Cerebellar nuclear complex (tissue), 1 donor: ENCODE measurements around the gene CA14.
A peak's percentile ranks its signal among the peaks of the same experiment; 100 is the strongest.
"Not testable (repeated sequence)": the region's sequence is repeated elsewhere in the genome, so short reads cannot be mapped to it uniquely, and the experiment has no call there.

Source experiments
- DNase-seq, 2 experiments: peaks; one replicate each; lab custom pipeline; 2025; lab: John Stamatoyannopoulos, UW

The CA14 gene

GRCh38 chr1:150257624-150258585, at the start of gene CA14:
Gene CA14, plus strand, starts transcription at chr1:150257774. Its CDS starts 355 bp downstream, at chr1:150258129.
- no peak for DNase-seq

GRCh38 chr1:150208460-150208859, 49.1 kb upstream of the CA14 start:
- DNase-seq, result not testable (repeated sequence)

DNA sequence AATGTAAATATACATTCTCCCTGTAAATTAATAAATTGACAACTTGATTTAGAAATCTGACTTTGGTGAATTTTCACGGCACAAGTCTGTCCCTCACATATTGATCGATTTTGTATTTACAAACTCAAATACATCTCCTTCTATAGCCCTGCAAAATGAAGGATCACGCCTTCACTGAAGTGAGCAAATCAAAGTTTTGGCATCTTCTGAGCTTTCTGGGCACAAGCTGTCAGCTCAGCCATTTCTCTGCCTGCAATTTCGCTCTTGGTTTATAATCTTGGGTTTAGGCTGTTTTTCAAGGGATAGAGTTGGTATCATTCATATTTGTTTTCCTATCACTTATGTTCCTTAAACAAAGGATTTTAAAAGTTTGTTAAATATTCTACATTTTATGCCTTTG, 47.5 kb upstream of the CA14 start:
- DNase-seq, result peak; percentile 32 to 80

DNA sequence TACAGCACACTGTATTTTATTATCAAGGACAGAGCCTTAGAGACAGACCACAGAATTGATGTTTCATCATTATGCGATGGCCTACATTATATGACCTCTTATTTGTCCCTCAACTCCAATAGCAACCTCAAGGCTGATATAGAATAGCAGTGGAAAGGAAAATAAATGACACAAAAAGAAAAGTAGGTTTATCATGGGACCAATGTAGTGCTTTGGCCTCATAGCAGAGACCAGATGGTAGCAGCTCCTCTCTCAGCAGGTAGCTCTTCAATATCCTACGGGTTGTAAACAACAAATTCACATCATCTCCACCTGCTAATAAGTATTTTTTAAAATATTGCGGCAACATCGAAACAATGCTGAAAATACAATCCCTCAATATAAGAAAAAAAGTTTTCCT, 46.9 kb upstream of the CA14 start:
- DNase-seq, result peak; percentile 35 to 63

DNA sequence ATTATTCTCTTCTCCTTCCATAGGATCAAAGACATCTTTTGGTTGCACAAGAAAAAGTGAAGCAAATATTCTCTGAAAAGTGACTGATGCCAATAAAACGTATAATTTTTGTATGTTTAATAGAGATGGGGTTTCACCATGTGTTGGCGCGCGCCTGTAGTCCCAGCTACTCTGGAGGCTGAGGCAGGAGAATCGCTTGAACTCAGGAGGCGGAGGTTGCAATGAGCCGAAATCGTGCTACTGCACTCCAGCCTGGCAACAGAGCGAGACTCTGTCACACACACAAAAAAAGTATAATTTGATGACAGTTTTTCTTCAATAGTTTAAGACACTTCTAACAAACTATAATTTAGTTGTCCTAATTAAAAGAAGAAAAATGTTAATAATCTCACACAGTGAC, 45.5 kb upstream of the CA14 start:
- DNase-seq, result no peak

DNA sequence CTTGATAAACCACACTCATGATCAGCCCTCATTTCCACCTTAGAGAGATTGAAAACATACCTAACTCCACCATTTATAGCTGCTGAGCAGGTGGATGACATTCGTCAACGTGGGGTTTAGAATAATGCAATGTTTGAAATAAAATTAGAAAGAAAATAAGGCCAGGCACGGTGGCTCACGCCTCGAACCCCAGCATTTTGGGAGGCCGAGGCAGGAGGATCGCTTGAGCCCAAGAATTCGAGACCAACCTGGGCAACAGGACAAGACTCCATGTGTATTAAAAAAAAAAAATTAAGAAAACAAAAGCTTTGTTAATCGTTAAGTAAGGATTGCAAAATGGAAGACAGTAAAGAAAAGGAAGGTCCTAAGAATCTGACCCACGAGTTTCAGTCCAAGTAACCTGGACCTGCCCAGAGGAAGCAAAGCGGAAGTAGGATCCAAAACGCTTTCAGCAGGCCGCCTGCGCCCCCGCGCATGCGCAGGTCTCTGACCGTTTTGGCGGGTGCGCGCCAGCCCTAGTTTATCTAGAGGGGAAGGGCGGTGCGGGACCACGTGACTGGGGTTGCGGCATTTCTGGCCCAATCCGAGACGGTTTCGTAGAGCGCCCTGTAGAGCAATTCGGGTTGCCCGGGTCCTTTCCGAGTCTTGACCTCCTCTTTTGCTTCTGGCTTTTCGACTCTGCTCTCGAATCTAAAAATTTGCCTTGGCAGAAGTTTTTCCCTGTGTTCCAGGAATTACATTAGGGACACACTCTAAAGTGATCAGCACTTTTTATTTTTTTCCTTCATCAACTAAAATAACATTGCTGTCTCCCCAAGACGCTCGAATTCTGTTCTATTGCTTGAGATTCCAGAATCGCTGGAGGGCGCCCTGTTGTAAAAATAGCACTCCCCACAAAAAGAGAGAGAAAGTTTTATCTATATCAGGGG, 44.1 kb upstream of the CA14 start:
- peak; percentile 37 to 80 for DNase-seq

DNA sequence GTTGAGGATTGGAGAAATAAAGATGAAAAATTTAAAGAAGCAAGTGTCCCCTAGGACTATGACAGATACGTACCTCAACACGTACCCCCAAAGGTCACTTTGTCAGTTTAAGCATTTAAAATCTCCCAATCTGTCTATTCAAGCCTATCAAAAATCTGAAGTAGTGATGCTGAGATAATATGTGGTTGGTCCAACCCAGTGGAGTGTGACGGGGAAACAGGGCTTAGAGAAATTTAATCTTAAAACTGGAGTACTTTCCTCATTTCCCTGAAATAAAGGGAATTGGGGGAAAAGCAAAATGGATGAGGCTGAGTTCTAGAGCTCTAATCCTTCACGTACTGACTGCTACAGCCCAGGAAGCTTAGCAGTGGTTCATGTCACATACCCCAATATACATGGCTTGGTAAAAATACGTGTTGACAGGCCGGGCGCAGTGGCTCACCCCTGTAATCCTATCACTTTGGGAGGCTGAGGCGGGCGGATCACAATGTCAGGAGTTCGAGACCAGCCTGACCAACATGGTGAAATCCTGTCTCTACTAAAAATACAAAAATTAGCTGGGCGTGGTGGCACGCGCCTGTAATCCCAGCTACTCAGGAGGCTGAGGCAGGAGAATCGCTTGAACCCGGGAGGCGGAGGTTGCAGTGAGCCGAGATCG, 43.3 kb upstream of the CA14 start:
- not testable (repeated sequence) for DNase-seq

DNA sequence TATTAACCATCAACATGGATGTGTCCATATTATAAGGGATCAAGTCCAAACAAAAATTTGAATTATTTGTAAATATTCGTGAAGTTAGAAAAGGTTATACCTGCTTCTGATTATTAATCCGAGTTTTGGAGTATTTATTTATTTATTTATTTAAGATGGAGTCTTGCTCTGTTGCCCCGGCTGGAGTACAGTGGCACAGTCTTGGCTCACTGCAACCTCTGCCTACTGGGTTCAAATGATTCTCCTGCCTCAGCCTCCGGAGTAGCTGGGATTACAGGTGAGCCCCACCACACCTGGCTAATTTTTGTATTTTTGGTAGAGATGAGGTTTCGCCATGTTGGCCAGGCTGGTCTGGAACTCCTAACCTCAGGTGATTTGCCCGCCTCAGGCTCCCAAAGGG, 41.7 kb upstream of the CA14 start:
- DNase-seq, result not testable (repeated sequence)

DNA sequence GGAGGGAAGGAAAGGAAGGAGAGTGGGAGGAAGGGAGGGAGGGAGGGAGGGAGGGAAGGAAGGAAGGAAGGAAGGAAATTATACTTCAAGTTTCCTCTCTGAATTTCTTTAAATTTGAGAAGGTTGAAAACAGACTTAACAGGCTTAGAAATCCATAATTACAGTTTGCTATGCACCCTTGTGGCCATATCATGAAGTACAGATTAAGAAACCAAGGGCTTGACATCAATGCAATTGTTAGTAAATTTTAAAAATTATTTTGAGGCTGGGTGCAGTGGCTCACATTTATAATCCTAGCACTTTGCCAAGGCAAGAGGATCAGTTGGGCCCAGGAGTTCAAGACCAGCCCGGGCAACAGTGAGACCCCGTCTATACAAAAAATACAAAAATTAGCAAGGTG, 36.0 kb upstream of the CA14 start:
- DNase-seq, result no peak

- DNase-seq, result no peak
These were observed 32.6 kb upstream of the CA14 start for GRCh38 chr1:150224983-150225382.

- no peak for DNase-seq
These were observed 32.0 kb upstream of the CA14 start for GRCh38 chr1:150225546-150225945.

GRCh38 chr1:150226486-150226885, 31.1 kb upstream of the CA14 start:
- no peak for DNase-seq

- DNase-seq, result no peak
These were observed 30.3 kb upstream of the CA14 start for GRCh38 chr1:150227228-150227627.

- not testable (repeated sequence) for DNase-seq
These were observed 29.3 kb upstream of the CA14 start for GRCh38 chr1:150228246-150228645.

DNA sequence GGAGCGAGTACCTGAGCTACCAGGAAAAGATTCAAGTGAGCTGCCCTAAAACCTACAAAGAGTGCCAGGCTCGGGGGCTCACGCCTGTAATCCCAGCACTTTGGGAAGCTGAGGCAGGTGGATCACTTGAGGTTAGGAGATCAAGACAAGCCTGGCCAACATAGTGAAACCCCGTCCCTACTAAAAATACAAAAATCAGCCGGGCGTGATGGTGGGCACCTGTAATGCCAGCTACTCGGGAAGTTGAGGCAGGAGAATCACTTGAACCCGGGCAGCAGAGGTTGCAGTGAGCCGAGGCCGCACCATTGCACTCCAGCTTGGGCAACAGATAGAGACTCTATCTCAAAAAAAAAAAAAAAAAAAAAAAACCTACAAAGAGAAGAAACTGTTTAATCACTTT, 24.7 kb upstream of the CA14 start:
- DNase-seq, result not testable (repeated sequence)

GRCh38 chr1:150233359-150234308, 23.9 kb upstream of the CA14 start:
- no peak for DNase-seq

- DNase-seq, result no peak
These were observed 23.3 kb upstream of the CA14 start for GRCh38 chr1:150234309-150234565.

DNA sequence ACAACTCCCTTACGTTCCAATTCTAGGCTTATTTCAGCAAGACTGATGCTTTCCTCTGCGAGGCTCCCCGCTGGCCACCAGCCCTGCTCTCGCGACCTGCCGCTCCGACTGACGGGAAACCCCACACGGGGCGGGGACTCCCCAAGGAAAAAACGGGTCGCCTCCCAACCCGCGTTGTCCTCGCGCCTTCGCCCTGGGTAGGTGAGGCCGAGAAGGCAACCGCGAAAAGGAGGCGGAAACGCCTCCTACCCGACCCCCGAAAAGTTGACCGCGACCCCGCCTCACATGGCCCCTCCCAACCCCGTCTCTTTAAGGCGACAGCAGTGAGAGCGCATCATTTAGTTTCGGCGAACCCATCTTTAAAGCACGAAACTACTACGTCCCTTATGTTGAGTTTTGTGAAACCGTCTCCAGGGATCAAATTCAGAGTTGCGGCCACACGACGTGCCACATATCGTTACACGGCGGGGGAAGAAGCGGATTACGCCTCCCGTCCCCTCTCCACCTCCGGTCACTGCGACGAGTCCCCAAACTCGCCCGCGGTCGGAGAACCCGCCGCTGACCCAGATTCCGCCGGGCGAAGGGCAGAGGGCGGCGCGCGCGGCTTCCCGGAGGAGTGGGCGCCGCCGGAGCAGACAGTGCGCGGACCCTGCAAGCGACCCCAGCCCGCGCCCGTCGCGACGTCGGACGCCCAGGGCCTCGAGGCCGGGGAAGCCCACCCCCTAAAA, 22.8 kb upstream of the CA14 start:
- DNase-seq, result peak in 1 of 2 experiments; percentile 66

DNA sequence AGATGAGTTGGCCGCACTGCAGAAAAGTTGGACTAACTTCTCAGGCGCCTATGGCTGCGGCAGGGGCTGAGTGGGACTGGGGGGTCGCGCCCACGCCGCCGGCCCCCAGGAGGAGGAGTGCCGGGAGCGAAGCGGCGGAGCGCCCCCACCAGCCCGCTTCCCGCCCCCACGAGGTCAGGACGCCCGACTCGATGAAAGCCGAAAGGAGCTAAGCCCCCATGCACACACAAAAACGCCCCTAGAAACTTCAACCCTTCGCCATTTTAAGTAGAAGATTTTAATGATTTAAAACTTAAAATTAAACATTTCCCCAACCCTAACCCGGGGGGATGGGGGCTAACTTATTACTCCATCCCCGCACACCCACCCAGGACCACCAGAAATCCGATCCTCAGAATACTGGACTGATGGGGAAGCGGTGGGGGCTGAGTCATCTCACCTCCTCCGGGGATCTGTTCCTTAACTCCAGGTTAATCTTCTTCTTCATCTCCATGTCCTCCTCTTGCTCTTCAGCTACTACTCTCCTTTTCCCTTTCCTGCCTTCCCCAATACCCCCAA, 22.2 kb upstream of the CA14 start:
- no peak for DNase-seq
